Hepatocyte (in vitro differentiated cells): ENCODE results near the gene LAMP1. TPM values are rescaled to one million over a fixed set of nuclear protein-coding genes. Genes with fewer than 3 reads are reported as not detected.

Source experiments
- DNase-seq: peaks from one replicate; pipeline ENCODE4 v3.0.0-alpha.2; 2016; ENCODE audit warnings: low spot score
- H2AFZ ChIP-seq: fragments of 200-600 bp; sonication (generic); 2 replicates; pipeline ENCODE4 v1.6.0; 2016; ENCODE audit warnings: antibody characterized with exemption, mild to moderate bottlenecking
- H3K27ac ChIP-seq: fragments of 200-600 bp; sonication (generic); 2 replicates; pipeline ENCODE4 v1.5.1; 2016; ENCODE audit warnings: mild to moderate bottlenecking
- H3K27me3 ChIP-seq: fragments of 200-600 bp; sonication (generic); 2 replicates; pipeline ENCODE4 v1.6.1; 2016
- H3K36me3 ChIP-seq: fragments of 200-600 bp; sonication (generic); replicated peaks from 2 replicates; pipeline ENCODE4 v1.5.1; 2016; ENCODE audit warnings: low read depth; ENCODE audit not compliant: insufficient read depth
- H3K4me1 ChIP-seq: fragments of 200-600 bp; sonication (generic); 2 replicates; pipeline ENCODE4 v1.5.1; 2016; ENCODE audit warnings: mild to moderate bottlenecking, moderate library complexity; ENCODE audit not compliant: insufficient read depth
- H3K4me2 ChIP-seq: fragments of 200-600 bp; sonication (generic); 2 replicates; pipeline ENCODE4 v1.6.0; 2016
- H3K4me3 ChIP-seq: fragments of 200-600 bp; sonication (generic); 2 replicates; pipeline ENCODE4 v1.5.1; 2016; ENCODE audit warnings: mild to moderate bottlenecking
- H3K79me2 ChIP-seq: fragments of 200-600 bp; sonication (generic); 2 replicates; pipeline ENCODE4 v1.6.0; 2017; ENCODE audit warnings: mild to moderate bottlenecking
- H3K9me2 ChIP-seq: fragments of 200-600 bp; sonication (generic); replicated peaks from 2 replicates; pipeline ENCODE4 v1.6.0; 2017; ENCODE audit warnings: mild to moderate bottlenecking; ENCODE audit not compliant: insufficient read depth
- H3K9me3 ChIP-seq: fragments of 200-600 bp; sonication (generic); 2 replicates; pipeline ENCODE4 v1.5.1; 2016; ENCODE audit warnings: low read depth, mild to moderate bottlenecking
- H4K20me1 ChIP-seq: fragments of 200-600 bp; sonication (generic); 2 replicates; pipeline ENCODE4 v1.6.0; 2016; ENCODE audit warnings: mild to moderate bottlenecking; ENCODE audit not compliant: insufficient read depth, poor library complexity, severe bottlenecking
- CTCF ChIP-seq: fragments of 200-600 bp; sonication (generic); IDR thresholded peaks from 2 replicates; pipeline ENCODE4 v1.5.1; 2016; ENCODE audit warnings: antibody characterized with exemption, mild to moderate bottlenecking; ENCODE audit not compliant: poor library complexity
- EZH2 ChIP-seq: fragments of 200-600 bp; sonication (generic); IDR thresholded peaks from 2 replicates; pipeline ENCODE4 v1.6.1; 2016; ENCODE audit warnings: antibody characterized with exemption, mild to moderate bottlenecking, borderline replicate concordance
- EZH2phosphoT487 ChIP-seq: fragments of 200-600 bp; sonication (generic); IDR thresholded peaks from one replicate; pipeline ENCODE4 v1.6.1; 2018; ENCODE audit warnings: antibody characterized with exemption, mild to moderate bottlenecking, low read depth, moderate library complexity; ENCODE audit not compliant: unreplicated experiment, severe bottlenecking
- WGBS: methylation state at CpG from one replicate; pipeline ENCODE4 v1.1.6; 2016; ENCODE audit warnings: low lambda C conversion rate; ENCODE audit errors: missing lambda C conversion rate; 5-methylcytosine and 5-hydroxymethylcytosine counted together
- polyA plus RNA-seq: library from polyadenylated mRNA; unstranded; fragments of >200 nt; fragmentation: Nextera tagmentation; extraction: Ambion mirVana; gene quantifications from 2 replicates; pipeline ENCODE4 v1.2.1, GENCODE V29; 2016
- total RNA-seq: library from RNA; depleted of rRNA; stranded (reverse); fragments of >200 nt; gene quantifications from 2 replicates; pipeline ENCODE4 v1.2.3, GENCODE V29; 2014

Gene LAMP1
- total and polyA plus RNA-seq, 2 experiments from 2014 or later = 190 to 233 TPM

GRCh38 chr13:113315992-113316391 is 19.0 kb downstream of the LAMP1 start:
- TF ChIP-seq EZH2 (no peak), EZH2phosphoT487 (no peak)

GRCh38 chr13:113317031-113317430 is 20.0 kb downstream of the LAMP1 start:
- no peaks in the 10 kb centered on the region for H3K9me2 ChIP-seq
- no peak overlapping the region for H3K4me3 ChIP-seq
- H3K79me2 ChIP-seq = peaks cover 28% of the 10 kb centered on the region
- no peak overlapping the region for H2AFZ ChIP-seq
- H3K9me3 ChIP-seq = no peaks in the 10 kb centered on the region
- DNase-seq = no peak
- H3K27me3 ChIP-seq = no peaks in the 10 kb centered on the region
- H3K4me2 ChIP-seq = no peak overlapping the region
- 93% methylated on average over 12 of the region's 12 CpGs for WGBS
- H3K4me1 ChIP-seq = no peaks in the 10 kb centered on the region
- H3K27ac ChIP-seq = no peak overlapping the region
- H3K36me3 ChIP-seq = no peaks in the 10 kb centered on the region
- TF ChIP-seq EZH2phosphoT487 (no peak), CTCF (no peak), EZH2 (no peak)
- H4K20me1 ChIP-seq = peaks cover 23% of the 10 kb centered on the region

More at GRCh38 chr13:113315992-113316391, 19.0 kb downstream of the LAMP1 start:
- no peak overlapping the region for H3K4me2 ChIP-seq
- H3K27me3 ChIP-seq = no peaks in the 10 kb centered on the region
- no peak overlapping the region for H2AFZ ChIP-seq
- no peaks in the 10 kb centered on the region for H3K9me3 ChIP-seq
- no peak overlapping the region for H3K4me3 ChIP-seq
- 90% methylated on average over 5 of the region's 5 CpGs for WGBS
- no peaks in the 10 kb centered on the region for H3K9me2 ChIP-seq
- no peak for DNase-seq
- peaks cover 26% of the 10 kb centered on the region for H4K20me1 ChIP-seq
- H3K4me1 ChIP-seq = no peaks in the 10 kb centered on the region
- H3K36me3 ChIP-seq = no peaks in the 10 kb centered on the region
- H3K79me2 ChIP-seq = peaks cover 39% of the 10 kb centered on the region
- H3K27ac ChIP-seq = no peak overlapping the region

- Histone ChIP-seq H3K27ac (no peak overlapping the region), H3K4me1 (no peaks in the 10 kb centered on the region), H3K9me3 (no peaks in the 10 kb centered on the region), H4K20me1 (peaks cover 21% of the 10 kb centered on the region), H3K27me3 (no peaks in the 10 kb centered on the region), H3K9me2 (no peaks in the 10 kb centered on the region), H3K4me3 (no peak overlapping the region), H3K4me2 (no peak overlapping the region), H3K79me2 (peaks cover 11% of the 10 kb centered on the region), H3K36me3 (peaks cover 4% of the 10 kb centered on the region), H2AFZ (no peak overlapping the region)
- TF ChIP-seq EZH2 = no peak
- no peak for TF ChIP-seq EZH2phosphoT487
- no peak for TF ChIP-seq CTCF
- 97% methylated on average over 18 of the region's 18 CpGs for WGBS
- no peak for DNase-seq
Measured at GRCh38 chr13:113318956-113319355, 21.9 kb downstream of the LAMP1 start.

- no peak overlapping the region for H3K27ac ChIP-seq
- peaks cover 4% of the 10 kb centered on the region for H3K36me3 ChIP-seq
- DNase-seq = no peak
- no peak overlapping the region for H2AFZ ChIP-seq
- WGBS = 92% methylated on average over 14 of the region's 14 CpGs
- peaks cover 9% of the 10 kb centered on the region for H3K79me2 ChIP-seq
- no peak overlapping the region for H3K4me2 ChIP-seq
- H3K4me3 ChIP-seq = no peak overlapping the region
- peaks cover 21% of the 10 kb centered on the region for H4K20me1 ChIP-seq
- TF ChIP-seq CTCF (no peak), EZH2 (no peak), EZH2phosphoT487 (no peak)
- no peaks in the 10 kb centered on the region for H3K9me3 ChIP-seq
- H3K27me3 ChIP-seq = no peaks in the 10 kb centered on the region
- H3K4me1 ChIP-seq = no peaks in the 10 kb centered on the region
- no peaks in the 10 kb centered on the region for H3K9me2 ChIP-seq
Measured at GRCh38 chr13:113319371-113319770, 22.3 kb downstream of the LAMP1 start.
